Right kidney (tissue), 1 donor: ENCODE measurements around the gene RAMP3.

Experiments used
- DNase-seq: peaks from one replicate; pipeline ENCODE4 v3.0.0-alpha.2; 2016

Gene RAMP3

DNA sequence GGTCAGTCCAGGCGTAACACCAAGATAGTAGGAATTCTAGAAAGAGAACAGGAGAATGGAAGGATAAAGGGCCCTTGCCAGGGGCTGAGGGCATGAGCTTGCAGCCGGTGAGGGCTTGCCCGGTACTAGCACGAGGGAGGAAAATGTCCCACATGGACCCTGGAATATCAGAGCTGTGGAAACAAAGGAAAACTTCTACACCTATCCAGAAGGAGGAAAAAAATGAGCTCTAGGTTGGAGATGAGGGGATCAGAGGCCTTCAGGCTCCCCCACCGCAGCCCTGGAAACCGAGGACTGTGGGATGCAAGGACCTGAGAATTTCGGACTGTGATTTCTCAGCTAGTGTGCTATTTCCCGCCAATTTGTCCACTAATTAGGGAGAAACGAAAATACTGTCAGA is 22.1 kb downstream of the RAMP3 start:
- DNase-seq: no peak

DNA sequence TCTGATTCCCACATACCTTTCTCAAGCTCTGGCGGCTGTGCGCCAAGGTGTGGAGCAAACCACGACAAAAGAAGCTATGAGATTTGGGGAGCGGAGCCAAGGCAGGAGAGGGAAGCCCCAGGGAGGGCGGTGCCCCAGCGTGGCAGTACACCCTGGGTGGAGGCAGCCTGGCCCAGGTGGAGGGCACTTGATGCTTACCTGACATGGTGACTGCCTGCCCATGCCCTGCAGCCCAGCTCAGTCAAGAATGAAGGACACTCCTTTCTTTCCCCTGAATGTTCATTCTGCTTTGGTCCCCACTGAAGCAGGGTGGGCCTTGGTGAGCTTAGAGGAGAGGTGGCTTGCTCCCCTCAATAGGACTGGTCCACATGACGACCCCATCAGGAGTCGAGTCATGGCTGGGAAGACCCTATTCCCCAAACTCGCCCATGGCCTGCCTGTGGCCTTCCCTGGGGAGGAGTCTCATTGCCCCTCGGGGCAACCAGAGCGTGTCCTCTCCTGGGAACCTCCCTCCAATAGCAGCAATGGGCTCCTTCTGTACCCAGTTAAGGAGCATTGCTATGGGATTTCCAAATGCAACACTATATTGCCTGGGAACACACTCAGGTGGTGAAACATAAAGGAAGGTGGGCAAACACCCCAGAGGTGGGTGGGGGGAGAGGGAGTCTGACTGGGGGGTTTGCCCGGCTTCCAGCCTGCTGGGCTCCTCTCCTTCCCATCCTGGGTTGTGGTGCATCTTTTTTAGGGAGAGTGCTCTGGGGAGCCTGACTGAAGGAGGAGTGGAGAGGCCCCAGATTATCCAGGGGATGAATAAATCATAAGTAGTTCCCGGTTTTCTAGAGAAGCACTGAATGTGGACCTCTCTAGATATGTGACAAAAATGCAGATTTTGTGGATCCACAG is 22.7 kb downstream of the RAMP3 start:
- DNase-seq: no peak

DNA sequence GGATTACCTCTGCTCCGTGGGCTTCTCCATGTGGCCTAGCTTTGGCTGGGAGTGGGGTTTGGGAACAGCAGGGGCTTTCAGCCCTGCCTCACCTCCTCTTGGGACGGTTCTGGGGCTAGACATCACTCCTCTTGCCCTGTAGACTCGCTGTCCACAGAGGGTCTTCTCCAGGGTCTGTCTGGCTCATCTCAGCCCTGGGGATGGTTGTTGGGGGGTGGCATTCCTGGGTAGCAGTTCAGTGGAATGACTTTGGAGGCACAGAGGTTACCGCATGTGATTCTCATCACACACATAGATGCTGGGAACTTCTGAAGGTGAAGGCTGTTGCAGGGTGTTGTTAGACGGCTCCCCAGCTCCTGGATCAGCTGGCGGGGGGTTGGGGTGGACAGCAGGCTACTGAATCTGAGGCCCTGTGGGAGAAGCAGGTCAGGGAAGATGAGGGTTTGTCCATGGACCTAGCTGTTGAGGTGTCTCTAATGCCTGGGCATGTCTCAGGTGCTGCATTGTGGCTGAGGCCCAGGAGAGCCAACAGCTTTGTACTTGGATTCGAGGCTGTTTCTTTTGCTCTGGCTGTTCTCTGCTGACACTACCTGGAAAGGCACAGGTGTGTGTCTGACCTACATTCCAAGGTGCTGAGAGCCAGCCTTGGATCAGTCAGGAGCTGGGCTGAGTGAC is 23.8 kb downstream of the RAMP3 start:
- DNase-seq: no peak

DNA sequence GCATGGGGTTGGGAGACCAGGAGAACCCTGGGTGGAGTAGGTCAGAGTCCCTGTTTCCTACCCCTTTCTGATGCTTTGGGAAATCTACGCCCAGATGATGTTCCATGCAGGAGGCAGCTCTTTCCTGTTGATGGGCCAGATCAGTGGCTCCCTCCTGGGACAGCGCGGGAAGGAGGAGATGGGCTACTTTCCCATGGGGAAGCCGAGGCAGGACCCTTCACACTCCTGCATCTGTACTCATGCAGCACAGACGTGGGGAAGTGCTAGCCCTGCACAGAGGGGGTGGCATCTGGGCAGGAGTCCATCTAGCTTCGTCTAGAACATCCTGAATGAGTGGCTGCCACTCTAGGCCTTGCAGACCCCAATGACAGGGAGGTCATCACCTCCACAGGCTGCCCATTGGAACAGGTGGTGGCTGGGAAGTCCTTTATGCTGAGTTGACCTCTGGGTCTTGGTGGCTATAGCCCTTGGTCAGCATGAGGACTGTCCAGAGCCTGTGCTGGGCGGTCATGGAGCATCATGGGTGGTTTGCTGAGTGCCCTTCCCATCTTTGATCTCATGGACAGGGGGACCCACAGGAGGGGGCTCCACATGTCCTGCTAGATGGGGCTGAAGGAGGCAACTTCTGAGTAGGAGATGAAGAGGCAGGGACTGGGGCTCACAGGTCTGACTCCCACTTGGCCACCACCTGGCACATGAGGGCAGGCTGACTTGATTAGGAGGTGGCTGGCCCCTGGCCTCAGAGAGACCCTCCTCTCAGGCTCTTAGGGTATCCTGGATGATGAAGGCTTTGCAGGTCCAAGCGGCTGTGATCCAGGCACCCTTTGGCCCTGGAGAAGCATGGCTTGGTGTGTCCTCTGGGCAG is 24.6 kb downstream of the RAMP3 start:
- no peak for DNase-seq

DNA sequence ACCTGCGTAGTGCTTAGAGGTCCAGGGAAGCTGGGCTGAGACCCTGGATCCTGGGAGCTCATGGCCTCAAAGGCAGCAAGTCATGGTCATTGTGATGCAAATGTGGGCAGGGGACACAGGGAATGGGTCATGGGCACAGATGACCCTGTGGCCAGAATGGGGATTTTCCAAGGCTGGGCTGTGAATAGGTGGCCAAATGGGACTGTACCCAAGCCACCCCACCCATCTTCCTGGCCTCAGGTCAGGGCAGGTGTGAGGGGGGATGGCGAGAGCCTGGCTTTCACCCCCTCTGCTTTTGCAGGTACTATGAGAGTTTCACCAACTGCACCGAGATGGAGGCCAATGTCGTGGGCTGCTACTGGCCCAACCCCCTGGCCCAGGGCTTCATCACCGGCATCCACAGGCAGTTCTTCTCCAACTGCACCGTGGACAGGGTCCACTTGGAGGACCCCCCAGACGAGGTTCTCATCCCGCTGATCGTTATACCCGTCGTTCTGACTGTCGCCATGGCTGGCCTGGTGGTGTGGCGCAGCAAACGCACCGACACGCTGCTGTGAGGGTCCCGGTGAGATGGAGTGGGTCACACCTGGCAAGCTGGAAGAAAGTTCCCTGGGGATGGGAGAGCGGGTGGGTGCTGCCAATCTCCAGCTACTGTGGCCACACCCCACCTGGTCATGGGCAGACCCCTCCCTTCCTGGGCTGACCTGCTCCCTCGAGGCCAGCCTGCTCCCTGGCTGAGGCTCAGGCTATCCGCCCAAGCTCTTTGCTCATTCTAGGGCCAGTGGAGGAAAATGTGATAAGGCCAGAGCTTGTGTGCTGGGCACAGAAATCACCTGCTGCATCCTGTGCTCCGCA is 25.5 kb downstream of the RAMP3 start:
- DNase-seq: no peak

DNA sequence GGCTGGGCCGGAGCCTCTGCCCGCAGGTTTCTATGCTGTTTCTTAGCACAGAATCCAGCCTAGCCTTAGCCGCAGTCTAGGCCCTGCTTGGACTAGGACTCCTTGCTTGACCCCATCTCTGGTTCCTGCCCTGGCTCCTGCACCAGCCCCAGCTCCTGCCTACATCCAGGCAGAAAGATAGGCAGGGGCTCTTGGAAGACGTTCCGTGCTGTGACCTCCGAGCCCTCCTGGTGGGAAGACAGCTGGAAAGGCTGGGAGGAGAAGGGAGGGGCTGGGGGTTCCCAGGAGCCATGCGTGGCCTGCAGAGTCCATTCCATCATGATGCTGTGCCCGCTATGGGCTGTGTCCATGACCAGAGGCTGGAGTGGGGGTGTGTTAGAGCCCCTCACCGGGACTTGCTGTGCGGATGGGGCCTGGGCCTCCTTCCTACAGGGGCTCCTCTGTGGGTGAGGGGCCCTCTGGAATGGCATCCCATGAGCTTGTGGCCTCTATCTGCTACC is 26.2 kb downstream of the RAMP3 start:
- DNase-seq: no peak

DNA sequence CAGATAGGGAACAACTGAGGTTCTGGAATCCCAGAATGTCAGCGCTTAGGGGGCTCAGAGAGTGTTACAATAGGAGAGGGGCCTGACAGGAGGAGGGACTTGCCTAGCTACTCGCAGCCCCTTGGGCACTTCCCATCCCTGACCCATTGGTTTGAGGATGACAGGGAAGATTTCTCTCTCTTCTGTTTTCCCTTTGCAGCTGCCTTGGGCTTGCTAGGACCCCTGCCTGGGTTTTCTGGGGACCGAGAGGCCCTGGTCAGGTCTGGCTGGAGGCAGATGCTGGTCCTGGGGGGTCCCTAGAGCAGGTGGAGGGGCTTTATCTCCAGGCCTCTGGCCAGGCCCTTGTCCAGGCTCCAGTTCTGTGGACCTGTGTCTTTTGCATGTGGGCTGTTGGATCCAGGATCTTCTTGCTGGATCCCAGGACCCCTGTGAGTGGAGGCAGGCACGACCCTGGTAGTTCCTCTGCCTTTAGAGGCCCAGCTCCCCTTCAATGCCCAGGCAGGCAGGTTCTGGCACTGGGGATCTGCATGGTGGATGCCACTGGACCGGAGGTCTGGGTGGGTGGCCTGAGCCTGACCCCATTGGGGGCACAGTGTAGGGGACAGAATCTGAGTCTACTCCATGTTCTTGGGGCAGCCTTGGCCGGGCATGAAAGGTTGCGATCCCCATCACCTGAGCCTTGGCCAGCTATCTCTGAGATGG is 26.9 kb downstream of the RAMP3 start:
- DNase-seq: no peak

DNA sequence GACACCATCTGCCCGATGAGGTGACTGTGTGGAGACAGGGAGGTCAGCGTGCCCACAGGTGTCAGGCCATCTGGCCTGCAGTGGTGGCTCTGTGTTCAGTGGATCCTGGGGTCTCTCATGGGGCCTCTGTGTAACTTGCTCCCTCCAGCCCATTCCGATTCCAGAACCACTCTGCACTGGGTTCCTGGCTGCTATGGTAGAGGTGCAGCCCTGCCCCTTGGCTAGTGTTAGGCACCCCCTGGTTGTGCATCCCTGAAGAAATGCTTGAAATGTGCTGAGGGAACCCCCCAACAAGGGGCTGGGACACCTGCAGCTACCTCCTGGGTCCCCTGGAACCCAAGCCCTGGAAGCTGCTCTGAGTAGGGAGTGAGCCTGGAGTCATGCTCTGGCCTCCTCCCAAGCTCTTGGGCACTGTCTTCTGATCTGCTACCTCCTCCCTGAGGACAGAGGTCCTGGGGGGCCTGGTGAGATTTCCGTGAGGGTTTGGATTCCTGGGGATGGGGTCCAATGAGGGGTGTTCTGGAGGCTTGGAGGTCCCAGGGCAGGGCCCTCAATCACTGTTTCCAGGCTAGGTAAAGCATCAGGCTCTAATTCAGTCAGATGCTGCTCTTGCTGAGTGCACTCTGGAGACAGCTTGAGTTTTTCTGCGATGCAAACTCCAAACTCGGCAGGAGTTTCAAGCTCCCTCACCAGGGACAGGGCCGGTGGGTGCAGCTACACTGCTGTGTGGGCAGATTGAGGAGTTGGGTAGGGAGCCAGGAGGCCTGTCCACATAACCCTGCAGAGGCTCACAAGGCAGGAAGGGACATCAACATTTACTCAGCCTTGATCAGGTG is 27.7 kb downstream of the RAMP3 start:
- DNase-seq: no peak

DNA sequence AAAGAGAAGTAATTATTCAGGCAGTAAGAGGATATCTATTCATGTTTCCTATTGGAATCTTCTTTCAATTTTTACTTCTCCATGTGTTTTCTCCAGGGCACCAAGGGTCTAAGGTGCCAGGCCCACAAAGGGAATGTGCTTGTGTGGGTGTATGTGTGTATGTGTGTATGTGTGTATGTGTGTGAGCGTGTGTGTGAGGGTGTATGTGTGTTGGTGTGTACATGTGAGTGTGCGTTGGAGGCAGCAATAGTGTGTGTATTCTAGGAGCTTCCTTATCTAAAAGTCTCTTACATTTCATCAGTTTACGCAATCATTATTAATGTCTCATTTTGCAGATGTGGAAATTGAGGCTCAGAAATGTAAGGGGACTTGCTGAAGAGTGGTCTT is 28.3 kb downstream of the RAMP3 start:
- DNase-seq: no peak

DNA sequence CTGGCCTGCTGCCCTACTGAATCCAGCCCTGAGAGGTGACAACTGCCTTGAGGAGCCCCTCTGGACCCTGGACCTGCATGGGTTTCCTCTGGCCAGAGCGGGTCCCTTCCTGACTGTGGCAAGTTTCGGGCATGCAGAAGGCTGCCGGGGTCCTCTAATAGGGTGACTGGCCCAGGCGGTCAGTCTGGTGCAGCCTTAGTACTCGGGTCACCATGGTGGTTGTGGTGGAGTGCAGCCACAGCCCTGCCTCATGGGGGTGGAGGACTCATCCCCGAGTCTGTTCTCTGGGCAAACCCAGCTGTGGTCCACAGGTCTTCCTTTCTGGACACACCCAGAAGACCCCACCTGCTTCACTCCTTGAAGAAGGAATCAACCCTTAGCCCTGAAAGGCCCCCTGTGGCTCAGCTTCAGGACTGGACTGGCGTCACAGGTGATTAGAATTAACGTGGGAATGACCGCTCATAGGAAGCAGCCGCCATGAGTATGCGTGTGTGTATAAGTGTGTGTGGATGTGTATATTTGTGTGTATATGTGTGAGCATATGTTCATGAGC is 28.7 kb downstream of the RAMP3 start:
- no peak for DNase-seq

DNA sequence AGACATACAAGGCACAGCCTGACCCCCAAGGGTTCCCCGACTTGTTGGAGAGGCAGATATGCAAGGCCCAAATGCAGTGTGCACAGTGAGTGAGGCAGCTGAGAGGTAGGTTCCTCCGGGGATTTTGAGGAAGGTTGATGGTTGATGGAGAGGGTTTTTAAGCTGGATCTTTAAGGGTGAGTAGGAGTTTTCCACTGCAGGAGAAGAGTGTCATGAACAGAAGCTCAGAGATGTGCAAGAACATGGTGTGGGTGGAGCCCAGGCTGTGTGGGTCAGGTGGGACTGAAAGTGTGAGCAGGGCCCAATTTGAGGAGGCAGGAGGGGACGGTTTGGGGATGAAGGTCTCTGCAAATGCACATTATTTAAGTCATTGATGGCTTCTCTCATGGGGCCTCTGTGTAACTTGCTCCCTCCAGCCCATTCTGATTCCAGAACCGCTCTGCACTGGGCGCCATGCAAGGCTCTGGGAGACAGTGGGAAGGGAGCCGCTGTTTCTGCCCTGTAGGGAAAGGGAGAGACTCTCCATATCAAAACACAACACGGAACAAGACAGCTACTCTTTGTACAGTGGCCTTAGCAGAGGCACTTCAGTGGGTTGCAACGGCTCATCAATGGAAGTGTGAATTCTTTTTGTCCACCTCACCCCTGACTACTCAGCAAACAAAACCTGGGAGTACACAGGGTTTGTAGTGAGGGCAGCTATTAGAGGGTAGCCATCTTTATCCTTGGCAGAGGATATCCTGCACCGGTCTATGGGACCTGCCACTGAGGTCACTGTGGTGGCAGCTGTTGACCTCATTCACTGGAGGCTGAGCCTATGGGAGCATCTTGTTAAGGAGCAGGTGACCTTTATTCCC is 29.7 kb downstream of the RAMP3 start:
- no peak for DNase-seq

DNA sequence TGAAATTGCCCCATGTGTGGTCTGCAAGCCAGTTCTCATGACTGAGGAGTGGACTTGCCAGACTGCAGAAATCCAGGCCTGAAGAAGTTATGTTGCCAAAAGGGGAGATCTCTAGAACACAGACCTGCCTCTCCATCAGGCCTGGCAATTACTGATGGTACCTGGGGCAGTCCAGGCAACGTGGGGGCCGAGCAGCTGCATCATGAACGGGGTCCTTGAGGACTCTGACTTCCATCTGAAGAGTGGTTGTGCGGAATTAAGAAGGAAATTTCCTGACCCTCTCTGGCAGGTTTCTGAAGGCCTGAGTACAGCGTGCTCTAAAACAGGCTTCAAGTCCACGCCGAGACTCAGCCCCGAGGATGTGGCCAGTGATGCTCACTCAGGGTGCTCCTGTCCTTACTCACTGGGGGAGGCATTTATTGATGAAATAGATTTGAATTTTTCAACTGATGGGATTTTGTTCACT is 30.4 kb downstream of the RAMP3 start:
- no peak for DNase-seq

DNA sequence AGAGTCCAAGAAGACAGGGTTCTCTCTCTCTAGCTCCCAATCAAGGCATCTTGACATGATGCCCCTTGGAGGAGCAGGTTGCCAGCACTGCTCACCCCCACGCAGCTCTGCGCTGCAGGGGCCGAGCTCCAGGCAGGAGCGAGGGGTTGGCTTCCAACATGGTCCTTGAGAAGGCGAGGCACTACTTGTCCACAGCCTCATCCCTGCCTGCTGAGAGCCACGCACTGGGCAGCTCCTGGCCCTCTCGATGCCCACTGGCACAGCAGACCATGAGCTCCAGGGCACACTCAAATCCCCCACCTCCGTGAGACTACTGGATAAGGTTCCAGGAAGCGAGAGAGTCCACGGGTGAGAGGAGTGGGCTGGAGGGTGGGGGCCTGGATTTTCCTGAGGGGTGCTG is 31.1 kb downstream of the RAMP3 start:
- no peak for DNase-seq

DNA sequence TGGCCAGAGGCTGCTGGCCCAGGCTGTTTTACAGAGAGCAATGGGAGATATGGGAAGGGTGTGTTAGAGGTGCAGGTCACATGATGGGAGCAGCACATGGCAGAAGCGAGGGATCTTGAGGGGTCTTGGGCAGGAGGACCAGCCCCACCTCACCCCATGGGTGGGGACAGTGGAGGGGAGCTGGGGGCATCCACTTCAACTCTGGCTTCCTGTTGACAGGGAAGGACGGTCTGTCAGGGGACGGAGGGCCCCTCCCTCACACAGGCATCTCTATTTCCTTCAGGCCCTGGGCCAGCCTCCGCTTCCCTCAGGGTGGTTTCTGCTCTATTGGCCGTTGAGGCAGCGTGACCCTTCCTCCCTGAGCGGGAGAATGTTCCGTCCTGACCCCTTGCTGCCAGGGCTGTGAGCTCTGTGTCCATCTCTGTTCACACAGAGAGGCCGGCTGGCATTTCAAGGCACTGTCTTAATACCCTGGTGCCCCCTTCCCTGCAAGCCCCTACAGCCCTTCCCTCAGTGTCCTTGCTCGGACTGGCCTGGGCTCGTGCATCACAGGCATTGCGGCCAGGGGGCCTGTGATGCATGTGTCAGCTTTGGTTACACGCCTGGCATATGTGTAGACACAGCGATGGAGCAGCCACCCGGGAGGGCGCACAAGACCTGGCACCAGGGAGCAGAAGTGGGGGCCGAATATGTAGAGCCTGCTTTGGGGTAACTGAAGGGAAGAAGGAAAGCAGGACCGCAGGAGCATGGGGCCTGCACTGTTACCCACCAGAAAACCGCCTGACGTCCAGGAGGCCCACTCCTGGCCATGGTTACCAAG is 31.8 kb downstream of the RAMP3 start:
- DNase-seq: no peak

DNA sequence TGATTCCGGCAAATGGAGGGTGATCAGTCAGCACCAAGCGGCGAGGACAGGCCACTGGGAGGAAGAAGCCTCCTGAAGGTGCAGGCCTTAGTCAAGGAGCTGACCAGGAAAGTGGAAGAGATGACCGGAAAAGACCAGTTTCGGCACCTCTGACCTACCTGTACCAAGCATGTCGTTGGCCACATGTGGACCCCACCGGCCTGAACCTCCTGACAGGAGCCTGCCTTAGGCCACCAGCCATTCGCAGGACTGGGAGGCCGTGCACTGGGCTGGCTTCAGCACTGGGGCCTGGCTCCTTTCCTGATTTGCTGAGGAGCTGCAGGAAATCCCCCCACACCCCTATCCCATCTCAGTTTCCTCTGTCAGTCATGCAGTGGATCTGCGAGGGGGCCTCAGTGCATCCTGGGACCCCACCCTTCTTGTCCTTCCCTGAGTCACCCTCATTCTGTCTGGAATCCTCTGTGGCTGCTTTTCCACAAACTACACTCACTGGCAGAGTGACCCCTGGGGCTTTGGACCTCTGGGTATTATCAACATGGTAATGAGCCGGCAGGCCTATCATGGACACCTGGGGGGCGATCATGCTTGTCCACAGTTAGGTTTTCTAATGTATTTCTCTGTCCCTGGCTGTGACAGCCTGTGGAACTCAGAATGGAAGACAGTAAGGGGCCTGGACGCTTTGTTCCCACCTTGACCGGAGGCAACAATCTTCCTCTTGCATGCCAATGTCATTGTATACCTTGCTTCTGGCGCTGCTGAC is 33.0 kb downstream of the RAMP3 start:
- DNase-seq: no peak

DNA sequence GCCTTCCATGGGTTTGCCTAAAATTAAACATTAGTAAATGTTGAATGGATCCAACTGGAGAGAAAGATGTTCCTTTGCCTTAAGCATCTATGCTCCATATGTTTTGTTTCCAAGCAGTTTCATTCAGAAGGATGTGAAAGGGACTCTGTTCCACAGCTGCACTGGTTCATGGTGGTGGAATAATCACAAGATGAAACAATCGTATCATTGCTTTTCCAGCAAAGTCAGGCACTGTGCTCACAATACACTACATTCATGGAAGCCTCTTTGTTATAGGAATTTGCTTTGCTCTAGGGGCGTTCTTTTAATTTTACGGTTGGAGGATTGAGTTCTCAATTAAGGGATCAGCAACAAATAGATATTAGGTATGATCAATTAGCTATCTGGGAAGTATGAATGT is 33.8 kb downstream of the RAMP3 start:
- no peak for DNase-seq

DNA sequence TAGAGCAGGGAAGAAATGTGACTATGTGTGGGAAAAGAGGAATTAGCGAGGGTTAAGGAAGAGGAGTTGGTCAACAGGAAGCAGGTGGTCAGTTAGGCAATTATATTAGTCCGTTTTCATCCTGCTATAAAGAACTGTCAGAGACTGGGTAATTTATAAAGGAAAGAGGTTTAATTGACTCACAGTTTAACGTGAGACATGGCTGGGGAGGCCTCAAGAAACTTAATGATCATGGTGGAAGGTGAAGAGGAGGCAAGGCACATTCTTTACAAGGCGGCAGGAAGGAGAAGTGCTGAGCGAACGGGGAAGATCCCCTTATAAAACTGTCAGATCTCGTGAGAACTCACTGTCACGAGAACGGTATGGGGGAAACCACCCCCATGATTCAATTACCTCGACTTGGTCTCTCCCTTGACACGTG is 35.0 kb downstream of the RAMP3 start:
- DNase-seq: no peak
